B cell (primary cell): ENCODE measurements around the gene IL1R1. TPM values are rescaled to one million over a fixed set of nuclear protein-coding genes. Genes with fewer than 3 reads are reported as not detected.

Experiments
- ATAC-seq: fragments of 200-7000 bp; cut with Tn5 transposase; one replicate; pipeline ENCODE4 v1.10.0; 2021; ENCODE audit warnings: low read depth, mild to moderate bottlenecking, moderate number of reproducible peaks, moderate library complexity
- CTCF ChIA-PET: fragments of 350-600 bp; sonication (Branson Sonifier 250); formaldehyde crosslinking; loops from one replicate; lab custom pipeline; 2021; ENCODE audit warnings: antibody characterized with exemption, inconsistent platforms; lab: Charles Lee
- POLR2A ChIA-PET: fragments of 350-600 bp; sonication (Branson Sonifier 250); formaldehyde crosslinking; loops from one replicate; lab custom pipeline; 2021; ENCODE audit warnings: antibody characterized with exemption; lab: Charles Lee
- DNase-seq: peaks from one replicate; pipeline ENCODE4 v3.0.0; 2013
- H2AFZ ChIP-seq: 2 replicates; pipeline ENCODE4 v1.6.1; 2012; ENCODE audit warnings: mild to moderate bottlenecking, low read depth, low read length; ENCODE audit not compliant: insufficient read depth, poor library complexity, severe bottlenecking
- H3K27ac ChIP-seq, 2 donors: 1 replicate in 1 of 2; 2 replicates in 1 of 2; pipeline ENCODE4 v1.5.1; 2012 to 2013; ENCODE audit warnings: low read length in 2 of 2, mild to moderate bottlenecking in 2 of 2, moderate library complexity in 1 of 2
- H3K27me3 ChIP-seq, 4 experiments: fragments of 200-600 bp in 1 of 4; sonication (generic) in 1 of 4; replicated peaks in 1 of 4; 1 replicate in 2 of 4; 2 replicates in 2 of 4; pipeline versions ENCODE4 v1.6.1 to v1.7.0; 2013 to 2016; ENCODE audit warnings: low read length in 3 of 4, mild to moderate bottlenecking in 2 of 4, mixed read lengths in 1 of 4, moderate library complexity in 1 of 4; ENCODE audit not compliant: insufficient read depth in 4 of 4, control insufficient read depth in 3 of 4; ENCODE audit errors: control extremely low read depth in 1 of 4
- H3K36me3 ChIP-seq, 2 experiments: replicated peaks in 1 of 2; 1 replicate in 1 of 2; 2 replicates in 1 of 2; pipeline versions ENCODE4 v1.6.1 to v1.7.1; 2013; ENCODE audit warnings: low read length in 1 of 2; ENCODE audit not compliant: insufficient read depth in 2 of 2, control insufficient read depth in 1 of 2; ENCODE audit errors: control extremely low read depth in 1 of 2, extremely low read depth in 1 of 2
- H3K4me1 ChIP-seq, 2 donors: fragments of 200-600 bp in 1 of 2; sonication (generic) in 1 of 2; 1 replicate in 1 of 2; 2 replicates in 1 of 2; pipeline versions ENCODE4 v1.5.1 to v1.6.1; 2013 to 2017; ENCODE audit warnings: low read length in 2 of 2; ENCODE audit not compliant: control insufficient read depth in 2 of 2, insufficient read depth in 2 of 2
- H3K4me2 ChIP-seq: replicated peaks from 2 replicates; pipeline ENCODE3; 2012; ENCODE audit warnings: mild to moderate bottlenecking, low read depth, low read length; ENCODE audit not compliant: poor library complexity, severe bottlenecking
- H3K4me3 ChIP-seq, 5 experiments: fragments of 200-600 bp in 1 of 5; sonication (generic) in 1 of 5; 1 replicate in 3 of 5; 2 replicates in 2 of 5; pipeline versions ENCODE4 v1.5.1 to v1.7.0; 2011 to 2016; ENCODE audit warnings: low read length in 4 of 5, mild to moderate bottlenecking in 4 of 5, low read depth in 2 of 5, control low read depth in 1 of 5, moderate library complexity in 1 of 5; ENCODE audit not compliant: insufficient read depth in 1 of 5; ENCODE audit errors: control extremely low read depth in 1 of 5, extremely low read depth in 1 of 5
- H3K79me2 ChIP-seq: fragments of 200-600 bp; sonication (generic); one replicate; pipeline ENCODE4 v1.6.0; 2016; ENCODE audit warnings: low read length; ENCODE audit not compliant: control insufficient read depth, insufficient read depth
- H3K9ac ChIP-seq: fragments of 200-600 bp; sonication (generic); 2 replicates; pipeline ENCODE4 v1.6.1; 2017; ENCODE audit warnings: mild to moderate bottlenecking, low read length, moderate library complexity
- H3K9me3 ChIP-seq, 3 donors: one replicate each; pipeline versions ENCODE4 v1.6.1 to v1.7.1; 2013; ENCODE audit warnings: low read length in 2 of 3; ENCODE audit not compliant: control insufficient read depth in 2 of 3, insufficient read depth in 1 of 3; ENCODE audit errors: control extremely low read depth in 1 of 3
- H4K20me1 ChIP-seq: 2 replicates; pipeline ENCODE4 v1.6.0; 2012; ENCODE audit warnings: mild to moderate bottlenecking, low read length; ENCODE audit not compliant: insufficient read depth, control insufficient read depth, poor library complexity, severe bottlenecking
- H3K27ac Mint-ChIP-seq: one replicate; pipeline ENCODE4 v1.8.0; 2021; ENCODE audit warnings: mixed read lengths
- H3K27me3 Mint-ChIP-seq: one replicate; pipeline ENCODE4 v1.8.0; 2021; ENCODE audit warnings: mixed read lengths
- H3K4me1 Mint-ChIP-seq: one replicate; pipeline ENCODE4 v1.8.0; 2021; ENCODE audit warnings: mixed read lengths
- H3K4me3 Mint-ChIP-seq: one replicate; pipeline ENCODE4 v1.8.0; 2021; ENCODE audit warnings: mixed read lengths
- H3K9me3 Mint-ChIP-seq: one replicate; pipeline ENCODE4 v1.8.0; 2022; ENCODE audit warnings: mixed read lengths; ENCODE audit not compliant: insufficient read depth
- CTCF ChIP-seq: fragments of 200-600 bp; IDR thresholded peaks from one replicate; pipeline ENCODE4 v1.8.0; 2022; ENCODE audit warnings: antibody characterized with exemption, mild to moderate bottlenecking
- EZH2 ChIP-seq: IDR thresholded peaks from 2 replicates; pipeline ENCODE4 v1.6.1; 2012; ENCODE audit warnings: borderline replicate concordance, low read depth, mild to moderate bottlenecking, moderate library complexity, low read length; ENCODE audit not compliant: insufficient read depth, poor library complexity, severe bottlenecking
- whole genome bisulfite sequencing: methylation state at CpG from one replicate; pipeline ENCODE4 v1.1.5; 2013; ENCODE audit warnings: missing lambda C conversion rate; ENCODE audit not compliant: insufficient coverage; 5-methylcytosine and 5-hydroxymethylcytosine counted together
- intact Hi-C: fragments of 100-400 bp; cut with micrococcal nuclease; formaldehyde crosslinking; loops from one replicate; pipeline ENCODE4 v1.10.0; 2022
- polyA plus RNA-seq: library from polyadenylated mRNA; depleted of rRNA; stranded (reverse); fragments of >200 nt; gene quantifications from 2 replicates; pipeline ENCODE4 v1.2.3, GENCODE V29; 2012
- total RNA-seq, 2 donors: library from RNA; stranded (reverse); fragments of 120-200 nt in 1 of 2; gene quantifications; 1 replicate in 1 of 2; 2 replicates in 1 of 2; pipeline versions ENCODE4 v1.2.3 to v1.2.4, GENCODE V29; 2013 to 2022

Gene IL1R1
- total and polyA plus RNA-seq, 2 donors (not counting 1 experiment from before 2014, with no cell fraction given): not detected

- H3K27me3 Mint-ChIP-seq: peaks cover 50% of the 10 kb centered on the region
- CTCF ChIA-PET: no interaction called here
- POLR2A ChIA-PET: no interaction called here
Measured at GRCh38 chr2:102103284-102103683, 39.3 kb upstream of the IL1R1 start.

DNA sequence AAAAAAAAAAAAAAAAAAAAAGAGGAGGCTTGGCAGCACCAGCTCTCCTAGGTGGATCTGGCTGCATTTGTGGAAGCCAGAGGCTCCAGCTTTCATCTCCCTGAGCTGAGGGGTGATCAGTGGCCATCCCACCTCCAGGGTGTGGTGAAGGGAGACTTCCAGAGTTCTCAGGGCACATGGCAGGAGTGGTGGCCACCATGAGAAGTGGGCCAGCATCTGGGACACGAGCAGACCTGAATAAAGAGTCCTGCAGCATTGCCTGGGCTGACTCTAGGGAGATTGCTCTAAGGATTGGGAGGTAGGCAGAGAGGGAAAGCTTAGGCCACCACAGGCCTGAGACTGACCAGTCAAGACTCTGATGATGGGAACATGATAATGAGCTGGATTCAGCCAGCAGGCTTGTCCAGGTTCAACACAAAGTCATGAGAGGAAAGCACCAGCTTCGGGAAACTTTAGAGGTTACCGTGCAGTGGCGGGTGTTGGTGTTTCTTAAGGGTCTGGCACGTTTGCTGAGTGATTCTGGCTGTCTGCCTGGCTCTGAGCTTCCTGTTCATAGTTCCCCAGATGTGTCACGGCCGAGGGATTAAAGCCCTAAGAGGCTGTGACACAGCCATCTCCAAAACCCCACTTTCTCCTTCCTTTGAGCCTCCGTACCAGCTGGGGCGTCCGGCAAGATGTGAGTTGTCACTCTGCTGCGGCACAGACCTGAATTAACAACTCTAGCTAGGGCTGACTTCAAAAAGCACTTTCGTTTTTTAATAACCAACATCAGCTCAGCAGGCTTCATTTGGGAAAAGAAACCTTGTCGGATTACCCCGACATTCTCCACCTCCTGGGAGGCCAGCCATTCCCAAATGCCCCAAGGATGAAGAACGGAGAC lies 38.3 kb upstream of the IL1R1 start:
- no peaks in the 10 kb centered on the region for H4K20me1 ChIP-seq
- peak overlapping the region; percentile 48 for H2AFZ ChIP-seq
- peak overlapping the region; percentile 52 for H3K4me2 ChIP-seq
- H3K79me2 ChIP-seq: no peaks in the 10 kb centered on the region
- peaks cover 2% of the 10 kb centered on the region for H3K9me3 Mint-ChIP-seq
- ATAC-seq: no peak
- TF ChIP-seq CTCF (no peak), EZH2 (no peak)
- peaks cover 10% of the 10 kb centered on the region for H3K4me1 Mint-ChIP-seq
- intact Hi-C loops: no loop called here
- peak overlapping the region; percentile 64 for H3K4me3 Mint-ChIP-seq
- H3K27me3 ChIP-seq: peaks cover 0 to 5% (median 0%) of the 10 kb centered on the region in 4 experiments
- POLR2A ChIA-PET: no interaction called here
- H3K4me1 ChIP-seq: peaks cover 0 to 7% of the 10 kb centered on the region in 2 donors
- peak; percentile 11 for DNase-seq
- H3K27ac ChIP-seq: no peak overlapping the region
- peak overlapping the region in 2 of 5 experiments; percentile 8 to 27 for H3K4me3 ChIP-seq
- peaks cover 0 to 4% (median 0%) of the 10 kb centered on the region in 3 donors for H3K9me3 ChIP-seq
- peak overlapping the region; percentile 30 for H3K9ac ChIP-seq
- H3K36me3 ChIP-seq: no peaks in the 10 kb centered on the region
- CTCF ChIA-PET: interaction anchor here (0.7 to 1.3 kb wide), 2 partner anchors 12 to 136 kb away, joined by 3 to 5 read pairs; no protein-coding TSS in a partner anchor
- WGBS: 3% methylated on average over 11 of the region's 15 CpGs
- no peak overlapping the region for H3K27ac Mint-ChIP-seq
- H3K27me3 Mint-ChIP-seq: peaks cover 45% of the 10 kb centered on the region

More at GRCh38 chr2:102103284-102103683, 39.3 kb upstream of the IL1R1 start:
- no peak for TF ChIP-seq EZH2
- Mint-ChIP-seq H3K9me3 (peaks cover 2% of the 10 kb centered on the region), H3K27ac (no peak overlapping the region), H3K4me3 (no peak overlapping the region), H3K4me1 (peaks cover 10% of the 10 kb centered on the region)
- H3K36me3 ChIP-seq: no peaks in the 10 kb centered on the region
- H3K27me3 ChIP-seq: peaks cover 0 to 5% (median under 1%) of the 10 kb centered on the region in 4 experiments
- whole genome bisulfite sequencing: 97% methylated on average over 8 of the region's 8 CpGs
- ATAC-seq (no peak), DNase-seq (no peak)
- intact Hi-C loops: no loop called here
- H3K4me3 ChIP-seq: no peak overlapping the region
- H3K9ac ChIP-seq: no peak overlapping the region
- no peak overlapping the region for H3K27ac ChIP-seq
- peaks cover 0 to 4% (median 0%) of the 10 kb centered on the region in 3 donors for H3K9me3 ChIP-seq
- no peak overlapping the region for H3K4me2 ChIP-seq
- no peak overlapping the region for H2AFZ ChIP-seq
- no peaks in the 10 kb centered on the region for H4K20me1 ChIP-seq
- H3K4me1 ChIP-seq: peaks cover 0 to 7% of the 10 kb centered on the region in 2 donors
- H3K79me2 ChIP-seq: no peaks in the 10 kb centered on the region
